GM23248 (cell line): Measurements from ENCODE around the gene VPS41. TPM values are rescaled to one million over a fixed set of nuclear protein-coding genes. Genes with fewer than 3 reads are reported as not detected.

Experiments
- DNase-seq: peaks from one replicate; pipeline ENCODE4 v3.0.0-alpha.2; 2015
- H2AFZ ChIP-seq: fragments of 200-600 bp; sonication (generic); 2 replicates; pipeline ENCODE4 v1.6.1; 2016; ENCODE audit warnings: antibody characterized with exemption
- H3F3A ChIP-seq: fragments of 200-600 bp; sonication (generic); 2 replicates; pipeline ENCODE4 v1.6.1; 2016; ENCODE audit warnings: mild to moderate bottlenecking, antibody characterized with exemption, mixed run types; ENCODE audit not compliant: insufficient read depth
- H3K27ac ChIP-seq: fragments of 200-600 bp; sonication (generic); 2 replicates; pipeline ENCODE4 v1.5.1; 2016; ENCODE audit warnings: mild to moderate bottlenecking
- H3K27me3 ChIP-seq: fragments of 200-600 bp; sonication (generic); replicated peaks from 2 replicates; pipeline ENCODE4 v1.6.1; 2016; ENCODE audit warnings: mild to moderate bottlenecking; ENCODE audit not compliant: insufficient read depth
- H3K36me3 ChIP-seq: fragments of 200-600 bp; sonication (generic); 2 replicates; pipeline ENCODE4 v1.6.1; 2016; ENCODE audit warnings: low read depth, mild to moderate bottlenecking
- H3K4me1 ChIP-seq: fragments of 200-600 bp; sonication (generic); 2 replicates; pipeline ENCODE4 v1.6.1; 2016; ENCODE audit warnings: mild to moderate bottlenecking; ENCODE audit not compliant: insufficient read depth
- H3K4me2 ChIP-seq: fragments of 200-600 bp; sonication (generic); one replicate; pipeline ENCODE4 v1.6.1; 2016; ENCODE audit warnings: mild to moderate bottlenecking; ENCODE audit not compliant: unreplicated experiment
- H3K4me3 ChIP-seq: fragments of 200-600 bp; sonication (generic); 2 replicates; pipeline ENCODE4 v1.5.1; 2016; ENCODE audit warnings: mild to moderate bottlenecking
- H3K79me2 ChIP-seq: fragments of 200-600 bp; sonication (generic); 2 replicates; pipeline ENCODE4 v1.6.1; 2016; ENCODE audit warnings: mild to moderate bottlenecking; ENCODE audit not compliant: insufficient read depth
- H3K9ac ChIP-seq: fragments of 200-600 bp; sonication (generic); 2 replicates; pipeline ENCODE4 v1.6.1; 2016; ENCODE audit warnings: mild to moderate bottlenecking
- H3K9me2 ChIP-seq: fragments of 200-600 bp; sonication (generic); 2 replicates; pipeline ENCODE4 v1.6.1; 2016; ENCODE audit warnings: mixed run types, mild to moderate bottlenecking, moderate library complexity; ENCODE audit not compliant: insufficient read depth
- H3K9me3 ChIP-seq: fragments of 200-600 bp; sonication (generic); one replicate; pipeline ENCODE4 v1.6.1; 2017; ENCODE audit warnings: low read depth
- H4K20me1 ChIP-seq: fragments of 200-600 bp; sonication (generic); 2 replicates; pipeline ENCODE4 v1.6.0; 2016; ENCODE audit not compliant: insufficient read depth
- EZH2 ChIP-seq: fragments of 200-600 bp; sonication (generic); IDR thresholded peaks from 2 replicates; pipeline ENCODE4 v1.6.1; 2018; ENCODE audit warnings: antibody characterized with exemption, mild to moderate bottlenecking; ENCODE audit not compliant: insufficient read depth, poor library complexity, severe bottlenecking
- EZH2phosphoT487 ChIP-seq: fragments of 200-600 bp; sonication (generic); IDR thresholded peaks from 2 replicates; pipeline ENCODE4 v1.6.1; 2018; ENCODE audit warnings: antibody characterized with exemption, moderate library complexity, mild to moderate bottlenecking, low read depth; ENCODE audit not compliant: insufficient read depth
- WGBS, 2 experiments: methylation state at CpG; one replicate each; pipeline ENCODE4 v1.1.6; 2015 to 2017; ENCODE audit warnings: low lambda C conversion rate in 2 of 2, low coverage in 1 of 2; ENCODE audit errors: missing lambda C conversion rate in 2 of 2; 5-methylcytosine and 5-hydroxymethylcytosine counted together
- in situ Hi-C: fragments of 300-500 bp; cut with MboI; formaldehyde crosslinking; loops from 2 replicates; pipeline ENCODE4 v1.15.0; 2020
- polyA plus RNA-seq: library from polyadenylated mRNA; unstranded; fragments of >200 nt; fragmentation: Nextera tagmentation; extraction: Ambion mirVana; gene quantifications from 2 replicates; pipeline ENCODE4 v1.2.1, GENCODE V29; 2016
- total RNA-seq: library from RNA; depleted of rRNA; stranded (reverse); fragments of >200 nt; shearing (Covaris generic); gene quantifications from 2 replicates; pipeline ENCODE4 v1.2.3, GENCODE V29; 2014

The VPS41 gene
- total and polyA plus RNA-seq, 2 experiments from 2014 or later: 30.9 to 36.4 TPM

DNA sequence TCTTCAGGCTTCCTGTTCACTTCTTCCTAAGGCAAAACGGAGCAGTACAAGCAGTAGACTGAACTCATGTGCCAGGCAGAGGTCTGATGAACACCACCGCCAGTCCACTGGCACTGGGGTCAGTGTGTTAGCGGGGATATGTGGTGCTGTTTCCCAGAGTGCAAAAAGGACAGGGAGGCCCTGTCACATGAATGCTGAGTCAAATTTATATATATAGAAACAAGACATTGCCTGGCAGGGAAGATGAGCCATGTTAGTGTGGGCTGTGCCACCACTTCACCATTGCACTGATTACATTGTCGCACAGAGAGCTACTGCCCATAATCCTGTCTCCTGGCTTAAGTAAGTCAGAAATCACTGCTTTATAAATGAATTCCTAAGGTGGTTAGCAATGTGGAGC, 155.6 kb downstream of the VPS41 start:
- Histone ChIP-seq H3K9me2 (no peaks in the 10 kb centered on the region), H3F3A (peaks cover 19% of the 10 kb centered on the region), H3K36me3 (no peaks in the 10 kb centered on the region), H2AFZ (no peak overlapping the region), H3K4me3 (no peak overlapping the region), H3K4me2 (no peak overlapping the region), H3K9me3 (no peaks in the 10 kb centered on the region), H3K4me1 (peaks cover 16% of the 10 kb centered on the region), H3K27me3 (no peaks in the 10 kb centered on the region), H3K9ac (no peak overlapping the region), H4K20me1 (no peaks in the 10 kb centered on the region), H3K27ac (no peak overlapping the region), H3K79me2 (no peaks in the 10 kb centered on the region)
- in situ Hi-C loops: no loop called here
- WGBS, 2 experiments: 93 to 97% methylated on average over 4 of the region's 4 CpGs
- no peak for DNase-seq
- no peak for TF ChIP-seq EZH2
- no peak for TF ChIP-seq EZH2phosphoT487

DNA sequence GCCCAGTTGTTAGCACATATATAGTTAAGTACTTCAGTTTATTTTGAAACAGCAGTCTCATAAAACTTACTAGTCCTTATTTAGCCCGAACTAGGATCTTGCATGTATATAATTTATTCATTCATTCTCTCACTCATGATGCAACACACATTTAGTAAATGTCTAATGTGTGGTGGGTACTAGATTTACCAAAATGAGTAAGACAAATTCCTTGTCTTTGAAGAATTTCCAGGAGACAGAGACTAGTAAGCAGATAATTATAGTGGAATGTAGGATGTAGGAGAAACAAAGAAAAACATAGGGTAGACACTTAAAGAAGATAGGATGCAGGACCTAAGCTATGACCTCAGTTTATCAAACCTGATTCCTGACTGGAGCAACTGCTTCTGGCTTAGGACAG, 157.6 kb downstream of the VPS41 start:
- peak; percentile 68 for DNase-seq
- H3K9ac ChIP-seq: no peak overlapping the region
- 10 to 20% methylated on average over 1 of the region's 1 CpG for WGBS, 2 experiments

DNA sequence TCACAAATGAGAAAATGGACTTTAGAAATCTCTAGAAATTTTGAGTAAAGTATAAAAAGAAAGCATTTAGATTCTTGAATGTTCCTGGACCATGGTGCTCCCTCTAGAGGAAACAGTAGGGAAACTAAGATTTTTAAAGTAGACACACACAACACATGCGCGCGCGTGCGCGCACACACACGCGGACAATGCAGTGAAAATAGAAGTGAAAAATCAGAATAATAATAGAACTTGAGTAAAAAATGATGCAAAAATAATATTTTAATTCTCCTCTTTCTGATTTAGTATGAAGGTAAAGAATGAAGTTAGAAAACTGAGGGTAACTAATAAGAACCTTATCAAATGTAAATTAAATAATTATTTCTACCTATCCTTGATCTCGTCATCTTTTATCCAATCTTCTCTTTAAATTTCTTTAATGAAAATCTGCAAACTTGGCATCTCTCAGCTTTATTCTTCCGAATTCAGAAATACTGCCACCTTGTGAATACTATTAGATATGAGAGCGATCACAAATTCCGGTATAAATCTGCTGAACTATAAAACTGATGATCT, 160.9 kb downstream of the VPS41 start:
- in situ Hi-C loops: no loop called here
- Histone ChIP-seq H4K20me1 (no peaks in the 10 kb centered on the region), H3K4me3 (no peak overlapping the region)

More for the DNA sequence above, 157.6 kb downstream of the VPS41 start:
- H2AFZ ChIP-seq: no peak overlapping the region
- no peak overlapping the region for H3K4me3 ChIP-seq
- TF ChIP-seq EZH2 (no peak), EZH2phosphoT487 (no peak)
- in situ Hi-C loops: no loop called here
- no peaks in the 10 kb centered on the region for H3K27me3 ChIP-seq
- H4K20me1 ChIP-seq: no peaks in the 10 kb centered on the region
- H3F3A ChIP-seq: peaks cover 19% of the 10 kb centered on the region
- H3K4me2 ChIP-seq: peak overlapping the region; percentile 29
- peak overlapping the region; percentile 43 for H3K27ac ChIP-seq
- no peaks in the 10 kb centered on the region for H3K9me3 ChIP-seq
- H3K9me2 ChIP-seq: no peaks in the 10 kb centered on the region
- no peaks in the 10 kb centered on the region for H3K36me3 ChIP-seq
- H3K4me1 ChIP-seq: peaks cover 16% of the 10 kb centered on the region
- no peaks in the 10 kb centered on the region for H3K79me2 ChIP-seq

DNA sequence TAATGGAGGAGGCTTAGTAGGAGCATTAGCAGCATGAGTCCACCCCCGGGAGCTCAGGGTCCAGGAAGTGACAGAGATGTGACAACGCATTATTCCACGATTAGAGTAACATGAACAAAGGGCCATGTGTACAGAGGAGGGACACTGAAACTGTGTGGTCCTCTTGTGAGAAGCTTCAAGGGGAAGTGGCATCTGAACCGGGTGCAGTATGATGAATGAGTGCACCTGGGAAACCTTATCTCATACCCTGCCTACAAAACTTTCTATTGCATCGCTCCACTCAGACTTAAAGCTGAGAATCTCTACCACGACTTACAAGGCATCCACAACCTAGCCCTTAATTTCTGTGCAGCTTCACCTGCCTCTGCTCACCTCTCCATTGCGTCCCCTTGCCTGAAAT, 162.6 kb downstream of the VPS41 start:
- in situ Hi-C loops: no loop called here
- H3K36me3 ChIP-seq: peaks cover 11% of the 10 kb centered on the region; the same call in 1 of the 2 replicates
- no peak overlapping the region for H3K9ac ChIP-seq
- H3K4me1 ChIP-seq: peaks cover 29% of the 10 kb centered on the region
- no peak overlapping the region for H3K27ac ChIP-seq
- H3K27me3 ChIP-seq: no peaks in the 10 kb centered on the region
- H3K9me2 ChIP-seq: peaks cover 7% of the 10 kb centered on the region; the same call in 1 of the 2 replicates
- no peak for DNase-seq
- H2AFZ ChIP-seq: no peak overlapping the region
- no peak overlapping the region for H3K4me3 ChIP-seq
- no peaks in the 10 kb centered on the region for H3K79me2 ChIP-seq
- H3F3A ChIP-seq: peaks cover 23% of the 10 kb centered on the region; the same call in 1 of the 2 replicates
- no peak overlapping the region for H3K4me2 ChIP-seq
- no peaks in the 10 kb centered on the region for H4K20me1 ChIP-seq
- TF ChIP-seq EZH2phosphoT487 (no peak), EZH2 (no peak)
- WGBS, 2 experiments: 96 to 99% methylated on average over 7 of the region's 7 CpGs
- no peaks in the 10 kb centered on the region for H3K9me3 ChIP-seq

More for the DNA sequence above, 160.9 kb downstream of the VPS41 start:
- no peak overlapping the region for H3K27ac ChIP-seq
- TF ChIP-seq EZH2 (no peak), EZH2phosphoT487 (no peak)
- H3K36me3 ChIP-seq: 0 out of 2 replicates have a peak, but pooled peaks cover 6% of the 10 kb centered on the region
- WGBS, 2 experiments: 94 to 96% methylated on average over 12 of the region's 12 CpGs
- DNase-seq: peak; percentile 57
- H3K9me2 ChIP-seq: peaks cover 7% of the 10 kb centered on the region; the same call in 1 of the 2 replicates
- no peak overlapping the region for H2AFZ ChIP-seq
- H3K4me1 ChIP-seq: peaks cover 36% of the 10 kb centered on the region
- no peaks in the 10 kb centered on the region for H3K9me3 ChIP-seq
- no peaks in the 10 kb centered on the region for H3K27me3 ChIP-seq
- H3K79me2 ChIP-seq: no peaks in the 10 kb centered on the region
- H3K9ac ChIP-seq: no peak overlapping the region
- H3F3A ChIP-seq: peaks cover 30% of the 10 kb centered on the region
- no peak overlapping the region for H3K4me2 ChIP-seq
